Neural progenitor cell (in vitro differentiated cells): ENCODE measurements around the gene COL19A1. TPM values are rescaled to one million over a fixed set of nuclear protein-coding genes. Genes with fewer than 3 reads are reported as not detected.

Experiments
- DNase-seq: peaks from one replicate; pipeline ENCODE4 v3.0.0-alpha.2; 2016; ENCODE audit warnings: low spot score
- H2AFZ ChIP-seq: fragments of 200-600 bp; sonication (generic); replicated peaks from 2 replicates; pipeline ENCODE4 v1.6.1; 2016; ENCODE audit warnings: antibody characterized with exemption
- H3F3A ChIP-seq: fragments of 200-600 bp; sonication (generic); 2 replicates; pipeline ENCODE4 v1.6.1; 2016; ENCODE audit warnings: antibody characterized with exemption, low read depth
- H3K27ac ChIP-seq: fragments of 200-600 bp; sonication (generic); 2 replicates; pipeline ENCODE4 v1.5.1; 2016; ENCODE audit warnings: mild to moderate bottlenecking
- H3K27me3 ChIP-seq: fragments of 200-600 bp; sonication (generic); 2 replicates; pipeline ENCODE4 v1.6.1; 2016; ENCODE audit warnings: mild to moderate bottlenecking, moderate library complexity
- H3K36me3 ChIP-seq: fragments of 200-600 bp; sonication (generic); 2 replicates; pipeline ENCODE4 v1.5.1; 2016
- H3K4me1 ChIP-seq: fragments of 200-600 bp; sonication (generic); 2 replicates; pipeline ENCODE4 v1.6.1; 2016; ENCODE audit warnings: mixed run types
- H3K4me2 ChIP-seq: fragments of 200-600 bp; sonication (generic); 2 replicates; pipeline ENCODE4 v1.6.1; 2016
- H3K4me3 ChIP-seq: fragments of 200-600 bp; sonication (generic); 2 replicates; pipeline ENCODE4 v1.5.1; 2016
- H3K79me2 ChIP-seq: fragments of 200-600 bp; sonication (generic); 2 replicates; pipeline ENCODE4 v1.6.1; 2016; ENCODE audit warnings: low read depth
- H3K9ac ChIP-seq: fragments of 200-600 bp; sonication (generic); 2 replicates; pipeline ENCODE4 v1.6.1; 2016
- H3K9me3 ChIP-seq: fragments of 200-600 bp; sonication (generic); 2 replicates; pipeline ENCODE4 v1.5.1; 2016; ENCODE audit warnings: low read depth
- H4K20me1 ChIP-seq: fragments of 200-600 bp; sonication (generic); 2 replicates; pipeline ENCODE4 v1.6.1; 2016; ENCODE audit warnings: low read depth
- H3K27ac Mint-ChIP-seq: 3 replicates; pipeline ENCODE4 v1.8.0; 2021; ENCODE audit warnings: mixed read lengths
- H3K27me3 Mint-ChIP-seq: 2 replicates; pipeline ENCODE4 v1.8.0; 2022; ENCODE audit warnings: low read depth, mild to moderate bottlenecking, inconsistent platforms, moderate library complexity, mixed read lengths; ENCODE audit not compliant: insufficient read depth
- H3K36me3 Mint-ChIP-seq: 3 replicates; pipeline ENCODE4 v1.8.0; 2021; ENCODE audit warnings: mixed read lengths
- H3K4me1 Mint-ChIP-seq: 3 replicates; pipeline ENCODE4 v1.8.0; 2021; ENCODE audit warnings: mixed read lengths
- H3K4me3 Mint-ChIP-seq: 3 replicates; pipeline ENCODE4 v1.8.0; 2021; ENCODE audit warnings: mild to moderate bottlenecking, moderate library complexity, mixed read lengths
- H3K9me3 Mint-ChIP-seq: 3 replicates; pipeline ENCODE4 v1.8.0; 2020; ENCODE audit warnings: mixed read lengths
- CTCF ChIP-seq: fragments of 200-600 bp; sonication (generic); IDR thresholded peaks from 2 replicates; pipeline ENCODE4 v1.5.1; 2017; ENCODE audit warnings: antibody characterized with exemption, mild to moderate bottlenecking
- EZH2 ChIP-seq: fragments of 200-600 bp; sonication (generic); IDR thresholded peaks from 2 replicates; pipeline ENCODE4 v1.6.1; 2017; ENCODE audit warnings: antibody characterized with exemption, mild to moderate bottlenecking, moderate library complexity
- EZH2phosphoT487 ChIP-seq: fragments of 200-600 bp; sonication (generic); IDR thresholded peaks from 2 replicates; pipeline ENCODE4 v1.6.1; 2017; ENCODE audit warnings: antibody characterized with exemption
- total RNA-seq: library from RNA; depleted of rRNA; stranded (reverse); fragments of >200 nt; gene quantifications from 2 replicates; pipeline ENCODE4 v1.2.3, GENCODE V29; 2015; ENCODE audit warnings: low replicate concordance

Gene COL19A1
- total RNA-seq, 1 donor from 2014 or later: not detected

GRCh38 chr6:69818223-69818930 is 48.0 kb upstream of the COL19A1 start:
- TF ChIP-seq EZH2phosphoT487 (no peak), EZH2 (no peak), CTCF (no peak)
- Mint-ChIP-seq H3K4me1 (peaks cover 4% of the 10 kb centered on the region), H3K27ac (no peak overlapping the region), H3K4me3 (no peak overlapping the region), H3K36me3 (no peaks in the 10 kb centered on the region), H3K9me3 (no peaks in the 10 kb centered on the region), H3K27me3 (peaks cover 3% of the 10 kb centered on the region)
- H3K4me1 ChIP-seq: peaks cover 21% of the 10 kb centered on the region
- no peak overlapping the region for H3K4me2 ChIP-seq
- no peaks in the 10 kb centered on the region for H4K20me1 ChIP-seq
- no peaks in the 10 kb centered on the region for H3K79me2 ChIP-seq
- peaks cover 6% of the 10 kb centered on the region for H3F3A ChIP-seq
- H3K27ac ChIP-seq: no peak overlapping the region
- no peaks in the 10 kb centered on the region for H3K27me3 ChIP-seq
- H3K9me3 ChIP-seq: no peaks in the 10 kb centered on the region
- H2AFZ ChIP-seq: no peak overlapping the region
- no peak overlapping the region for H3K4me3 ChIP-seq
- no peaks in the 10 kb centered on the region for H3K36me3 ChIP-seq
- DNase-seq: no peak
- H3K9ac ChIP-seq: no peak overlapping the region

- DNase-seq: no peak
- Histone ChIP-seq H2AFZ (no peak overlapping the region), H3K4me2 (no peak overlapping the region), H3K9ac (no peak overlapping the region), H3K9me3 (no peaks in the 10 kb centered on the region), H3K36me3 (no peaks in the 10 kb centered on the region), H3F3A (no peaks in the 10 kb centered on the region), H4K20me1 (no peaks in the 10 kb centered on the region), H3K27me3 (no peaks in the 10 kb centered on the region), H3K4me1 (peaks cover 13% of the 10 kb centered on the region), H3K4me3 (no peak overlapping the region), H3K27ac (no peak overlapping the region), H3K79me2 (no peaks in the 10 kb centered on the region)
- Mint-ChIP-seq H3K4me3 (no peak overlapping the region), H3K9me3 (no peaks in the 10 kb centered on the region), H3K4me1 (no peaks in the 10 kb centered on the region), H3K36me3 (no peaks in the 10 kb centered on the region), H3K27me3 (peaks cover 3% of the 10 kb centered on the region), H3K27ac (no peak overlapping the region)
- TF ChIP-seq EZH2phosphoT487: no peak
- TF ChIP-seq CTCF: no peak
- TF ChIP-seq EZH2: no peak
Observed at GRCh38 chr6:69819138-69819537, 47.2 kb upstream of the COL19A1 start.

- no peaks in the 10 kb centered on the region for H3F3A ChIP-seq
- H3K4me1 ChIP-seq: peaks cover 4% of the 10 kb centered on the region
- no peak overlapping the region for H3K4me2 ChIP-seq
- Mint-ChIP-seq H3K4me3 (no peak overlapping the region), H3K36me3 (no peaks in the 10 kb centered on the region), H3K9me3 (no peaks in the 10 kb centered on the region), H3K4me1 (no peaks in the 10 kb centered on the region), H3K27me3 (peaks cover 3% of the 10 kb centered on the region), H3K27ac (no peak overlapping the region)
- no peak overlapping the region for H3K9ac ChIP-seq
- no peak overlapping the region for H2AFZ ChIP-seq
- TF ChIP-seq EZH2 (no peak), EZH2phosphoT487 (no peak), CTCF (no peak)
- no peaks in the 10 kb centered on the region for H3K9me3 ChIP-seq
- no peaks in the 10 kb centered on the region for H3K79me2 ChIP-seq
- no peak overlapping the region for H3K4me3 ChIP-seq
- no peaks in the 10 kb centered on the region for H3K27me3 ChIP-seq
- H4K20me1 ChIP-seq: no peaks in the 10 kb centered on the region
- DNase-seq: no peak
- no peak overlapping the region for H3K27ac ChIP-seq
- no peaks in the 10 kb centered on the region for H3K36me3 ChIP-seq
Observed at GRCh38 chr6:69820018-69820417, 46.3 kb upstream of the COL19A1 start.
